GM18498 (cell line): ENCODE measurements around the gene GTF2F1.
"Not testable (repeated sequence)": the region's sequence is repeated elsewhere in the genome, so short reads cannot be mapped to it uniquely, and the experiment has no call there.

Experiments
- ATAC-seq: cut with Tn5 transposase; IDR thresholded peaks from one replicate; pipeline ENCODE4 v1.9.1; 2021; ENCODE audit warnings: mild to moderate bottlenecking, moderate library complexity; ENCODE audit not compliant: unreplicated experiment

The GTF2F1 gene

DNA sequence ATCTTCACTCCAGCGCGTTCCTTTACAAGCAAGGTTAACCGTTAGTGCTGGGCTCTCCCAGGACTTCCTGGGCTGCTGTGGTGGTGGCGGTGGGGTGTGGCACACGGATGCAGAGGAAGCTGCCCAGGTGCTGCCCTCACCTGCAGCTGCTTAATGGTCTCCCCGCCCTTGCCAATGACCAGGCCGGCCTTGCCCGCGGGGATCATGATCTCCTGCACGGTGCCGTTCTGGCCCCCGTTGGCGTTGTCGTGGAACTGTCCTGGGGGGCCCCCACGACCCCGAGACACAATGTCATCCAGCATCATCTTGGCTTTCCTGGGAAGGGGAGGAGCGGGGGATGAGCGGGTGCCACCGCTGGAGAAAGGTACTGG, 25.6 kb upstream of the GTF2F1 start:
- ATAC-seq, result no peak

DNA sequence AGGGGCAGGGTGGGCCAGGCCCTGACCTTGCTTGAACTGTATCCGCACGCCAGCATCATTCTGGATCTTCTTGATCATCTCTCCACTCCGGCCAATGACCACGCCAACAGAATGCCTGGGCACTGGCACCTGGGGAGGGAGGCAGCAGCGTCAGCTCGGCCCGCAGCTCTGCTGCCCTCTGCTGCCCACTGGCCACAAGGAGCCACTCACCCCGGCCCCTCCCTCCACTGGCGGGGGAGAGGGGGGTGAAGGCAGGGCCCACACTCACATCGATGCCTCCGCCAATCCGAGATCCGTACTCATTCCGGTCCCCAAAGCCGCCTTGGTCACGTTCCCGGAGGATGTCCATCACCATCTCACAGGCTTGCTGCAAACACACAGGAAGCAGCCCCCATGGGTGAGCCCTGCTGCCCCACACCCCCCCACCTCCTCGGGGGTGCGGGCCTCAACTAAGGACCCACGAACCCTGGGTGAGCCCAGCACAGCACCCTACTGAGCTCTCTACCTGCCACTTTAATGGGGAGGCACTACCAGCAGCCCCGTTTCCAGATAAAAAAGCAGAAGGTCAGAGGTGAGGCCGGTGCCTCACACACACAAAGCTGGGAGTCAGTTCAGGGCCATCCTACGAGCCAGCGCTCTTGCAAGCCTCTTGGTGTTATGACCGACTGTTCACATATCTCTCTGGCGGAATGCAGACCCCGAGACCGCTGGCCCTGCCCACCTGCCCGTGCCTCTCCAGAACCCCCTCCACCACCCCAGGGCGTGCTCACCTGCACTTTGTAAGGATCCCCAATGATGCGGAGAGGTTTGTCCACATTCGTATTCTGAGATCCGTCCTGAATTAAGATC, 25.0 kb upstream of the GTF2F1 start:
- ATAC-seq, result no peak

DNA sequence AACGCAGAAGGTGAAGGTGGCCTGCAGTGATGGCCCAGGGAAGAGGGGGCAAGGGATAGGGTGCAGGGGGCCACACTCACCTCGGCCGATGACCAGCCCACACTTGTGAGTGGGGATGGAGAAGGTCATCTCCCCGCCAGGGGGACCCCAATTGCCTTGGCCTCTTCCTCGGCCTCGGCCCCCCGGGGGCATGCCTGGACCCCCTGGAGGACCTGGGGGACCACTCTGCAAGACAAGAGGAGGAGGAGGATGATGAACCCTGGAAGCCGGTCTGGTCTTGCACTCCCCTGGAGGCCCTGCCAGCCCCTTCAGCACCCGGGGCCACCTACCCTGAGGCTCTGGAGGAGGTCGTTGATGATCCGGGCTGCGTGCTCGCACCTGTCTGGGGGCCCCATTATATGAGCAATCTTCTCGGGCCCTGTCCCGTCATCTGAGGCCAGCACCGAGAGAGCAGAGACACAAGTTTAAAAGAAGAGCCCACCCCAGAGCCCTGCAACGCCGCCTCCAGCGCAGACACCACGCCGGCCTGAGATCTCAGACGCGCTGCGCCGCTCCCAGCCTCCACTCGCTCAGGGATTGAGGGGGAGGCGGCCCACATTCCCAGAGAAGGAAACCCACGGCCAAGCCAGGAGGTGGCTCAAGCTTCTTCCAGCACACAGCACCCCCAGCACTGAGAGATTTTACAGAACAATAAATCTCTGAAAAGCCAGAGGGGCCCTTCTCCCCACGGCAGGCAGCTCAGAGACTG, 23.9 kb upstream of the GTF2F1 start:
- no peak for ATAC-seq

DNA sequence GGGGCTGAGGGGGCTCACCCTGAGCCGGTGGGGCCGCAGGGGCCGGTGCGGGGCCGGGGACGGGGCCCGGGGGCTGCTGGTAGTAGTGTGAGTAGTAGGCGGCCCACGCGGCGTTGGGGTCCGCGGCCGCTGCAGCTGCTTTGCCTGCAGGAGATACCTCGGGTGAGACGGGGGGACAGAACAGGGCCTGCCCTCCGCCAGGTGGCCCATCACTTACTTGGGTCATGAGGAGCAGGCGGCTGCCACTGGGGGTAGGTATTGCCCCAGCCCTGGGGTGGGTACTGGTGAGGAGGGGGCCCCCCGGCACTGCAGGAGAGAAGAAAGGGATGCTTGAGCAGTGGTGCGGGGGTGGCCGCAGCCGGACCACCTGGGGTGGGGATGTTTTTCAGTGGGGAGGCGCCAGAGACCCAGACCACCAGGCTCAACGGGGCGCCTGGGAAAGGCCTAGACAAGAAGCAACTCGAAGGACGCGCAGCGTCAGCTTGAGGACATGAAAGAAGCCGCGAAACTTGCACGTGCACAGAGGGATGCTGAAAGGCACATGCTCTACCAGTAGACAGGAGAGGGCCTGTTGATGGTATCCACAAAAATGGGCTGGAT, 22.7 kb upstream of the GTF2F1 start:
- ATAC-seq, result no peak

DNA sequence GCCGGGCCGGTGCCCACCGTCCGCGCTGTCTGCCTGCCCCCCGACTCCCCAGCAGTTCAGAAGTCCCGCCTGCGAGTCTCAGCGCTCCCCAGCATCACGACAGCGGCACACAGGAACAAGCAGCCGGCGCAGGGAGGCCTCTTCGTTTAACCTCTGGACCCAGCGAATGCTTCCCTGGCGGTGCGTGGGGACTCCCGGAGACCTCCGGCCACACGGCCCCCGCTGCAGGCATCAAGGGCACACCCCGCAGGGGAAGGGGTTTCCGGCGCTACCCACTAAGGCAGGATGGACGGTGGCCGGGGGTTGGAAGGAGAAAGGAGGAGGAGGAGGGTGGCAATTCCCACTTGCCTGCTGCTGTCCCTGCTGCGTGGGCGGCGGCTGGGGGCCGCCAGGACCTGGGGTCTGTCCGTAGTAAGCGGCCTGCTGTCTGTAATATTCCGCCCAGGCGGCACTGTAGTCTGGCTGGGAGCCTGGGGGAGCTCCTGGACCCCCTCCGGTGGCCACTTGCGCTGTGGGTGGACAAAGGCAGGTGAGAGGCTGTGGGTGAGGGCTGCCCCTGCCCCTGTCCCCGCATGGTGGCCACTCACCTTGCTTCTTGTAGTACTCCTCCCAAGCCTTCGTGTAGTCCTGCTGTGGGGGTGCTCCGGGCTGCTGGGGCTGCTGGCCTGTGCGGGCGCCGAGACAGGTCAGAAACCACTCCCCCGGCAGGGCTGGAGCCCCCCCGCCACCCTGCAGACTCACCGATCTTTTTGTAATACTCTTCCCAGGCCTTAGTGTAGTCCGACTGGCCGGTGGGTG, 22.0 kb upstream of the GTF2F1 start:
- no peak for ATAC-seq

DNA sequence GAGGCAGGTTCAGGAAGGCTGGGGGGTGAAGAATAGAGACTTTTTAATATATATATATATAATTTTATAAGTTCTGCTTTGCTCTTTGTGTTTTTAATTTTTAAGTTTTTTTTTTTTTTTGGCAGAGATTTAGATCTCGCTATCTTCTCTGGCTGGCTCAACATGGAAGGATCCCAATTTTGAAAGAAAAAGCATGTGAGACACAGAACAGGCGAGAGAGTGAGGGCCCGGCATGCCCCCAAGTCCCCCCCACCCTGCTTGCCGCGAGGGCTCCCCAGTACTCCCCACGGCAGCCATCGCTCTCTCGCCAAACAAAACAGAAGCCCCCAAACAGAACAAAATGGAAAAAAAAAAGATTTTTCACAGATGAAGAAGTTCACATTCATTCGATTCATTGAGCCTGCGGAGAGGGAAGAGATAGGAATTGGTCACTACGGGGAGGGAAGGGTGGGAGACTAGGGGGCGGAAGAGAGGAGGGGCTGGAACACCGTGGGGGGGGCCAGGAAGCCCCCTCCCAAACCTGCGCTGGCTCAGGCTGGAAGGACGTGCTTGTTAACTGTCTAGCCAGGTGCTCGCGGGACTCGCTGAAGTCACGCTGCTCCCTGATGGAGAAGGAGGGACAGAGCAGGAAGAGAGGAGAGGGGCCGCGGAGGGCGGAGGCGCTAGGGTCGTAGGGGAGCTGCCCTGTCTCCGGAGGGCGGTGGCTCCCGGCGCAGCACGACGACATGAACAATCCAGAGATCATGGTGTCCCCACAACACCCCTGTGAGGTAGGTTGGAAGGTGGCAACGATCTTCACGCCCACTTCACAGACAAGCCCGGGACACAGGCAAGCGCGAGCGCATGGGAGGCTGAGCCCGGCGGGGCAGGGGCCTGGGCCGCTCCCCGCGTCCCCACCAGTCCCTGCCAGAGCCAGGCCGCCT, 21.0 kb upstream of the GTF2F1 start:
- ATAC-seq, result no peak

DNA sequence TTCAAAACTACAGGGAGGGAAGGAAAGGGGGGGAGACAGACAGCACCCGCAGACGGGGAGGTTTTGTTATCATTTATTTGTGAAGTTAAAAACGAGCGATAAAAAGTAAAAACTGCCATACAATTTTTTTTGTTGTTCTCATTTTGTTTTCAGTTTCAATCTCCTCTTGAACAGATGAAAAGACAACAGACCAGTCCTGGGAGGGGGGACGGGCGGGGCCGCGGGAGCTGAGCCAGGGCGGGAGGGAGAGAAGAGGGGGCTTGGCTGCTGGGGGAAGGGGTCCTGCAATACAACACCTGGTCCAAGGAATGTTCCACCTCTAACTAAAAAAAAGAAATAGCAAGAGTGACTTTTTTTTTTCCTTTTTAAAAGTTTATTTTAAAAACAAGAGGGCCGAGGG, 20.3 kb upstream of the GTF2F1 start:
- no peak for ATAC-seq

DNA sequence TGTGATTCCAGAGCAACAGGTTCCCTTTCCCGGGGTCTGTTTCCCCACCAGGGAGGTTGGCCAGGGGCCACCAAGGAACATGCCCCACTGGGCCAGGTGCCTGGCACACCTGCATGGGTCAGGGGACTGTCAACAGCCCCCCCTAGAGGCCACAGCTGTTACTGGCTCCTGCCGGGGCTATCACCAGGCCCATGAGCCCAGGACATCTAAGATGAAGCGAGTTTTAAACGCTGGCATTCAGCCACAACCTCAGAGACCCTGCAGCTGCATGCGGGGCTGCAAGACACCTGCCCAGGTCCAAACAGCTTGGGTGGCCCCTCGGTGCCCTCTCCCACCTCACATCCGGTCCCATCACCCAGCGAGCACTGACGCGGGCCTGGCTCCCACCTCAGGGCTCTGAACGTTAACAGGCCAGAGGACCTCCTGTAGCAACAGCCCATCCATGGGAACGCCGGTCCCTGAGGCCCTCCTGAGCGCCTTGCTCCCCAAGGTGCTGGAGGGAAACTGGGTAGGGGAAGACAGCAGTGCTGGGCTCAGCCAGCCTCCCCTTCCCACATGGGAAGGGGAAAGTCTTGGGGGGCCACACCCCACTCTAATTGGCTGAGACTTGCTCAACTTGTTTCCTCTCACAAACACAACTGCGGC, 19.6 kb upstream of the GTF2F1 start:
- ATAC-seq, result no peak

DNA sequence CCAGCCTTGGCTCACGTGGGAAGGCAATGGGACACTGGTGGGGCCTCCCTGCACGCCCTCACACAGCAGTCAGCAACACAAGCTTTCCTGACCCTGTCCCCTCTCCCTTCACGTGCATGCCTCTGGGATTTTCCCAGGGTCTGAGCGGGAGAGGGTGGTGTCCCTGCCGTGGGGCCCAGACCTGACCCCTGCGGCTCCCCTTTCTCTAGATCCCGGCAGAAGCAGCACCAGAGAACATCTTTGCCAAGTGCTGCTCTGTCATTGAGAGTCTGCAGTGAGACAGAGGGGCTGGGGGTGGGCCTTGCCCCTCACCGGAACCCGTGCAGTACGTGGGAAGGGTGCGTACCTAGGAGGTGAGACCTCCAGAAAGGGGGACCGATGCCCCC, 19.1 kb upstream of the GTF2F1 start:
- ATAC-seq, result no peak

DNA sequence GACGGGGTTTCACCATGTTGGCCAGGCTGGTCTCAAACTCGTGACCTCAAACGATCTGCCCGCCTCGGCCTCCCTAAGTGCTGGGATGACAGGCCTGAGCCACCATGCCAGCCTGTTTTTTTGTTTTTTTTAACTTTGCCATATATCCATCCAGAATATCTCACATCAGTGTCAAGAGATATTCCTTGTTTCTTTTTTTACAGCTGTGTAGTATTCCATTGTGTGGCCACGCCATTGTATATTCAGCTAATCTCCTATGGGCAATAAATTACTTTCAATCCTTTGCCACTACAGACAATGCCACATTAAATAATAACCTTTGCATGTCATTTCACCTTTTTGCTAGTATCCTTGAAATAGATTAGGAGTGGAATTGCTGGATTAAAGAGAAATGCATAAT, 16.4 kb upstream of the GTF2F1 start:
- ATAC-seq, result no peak

DNA sequence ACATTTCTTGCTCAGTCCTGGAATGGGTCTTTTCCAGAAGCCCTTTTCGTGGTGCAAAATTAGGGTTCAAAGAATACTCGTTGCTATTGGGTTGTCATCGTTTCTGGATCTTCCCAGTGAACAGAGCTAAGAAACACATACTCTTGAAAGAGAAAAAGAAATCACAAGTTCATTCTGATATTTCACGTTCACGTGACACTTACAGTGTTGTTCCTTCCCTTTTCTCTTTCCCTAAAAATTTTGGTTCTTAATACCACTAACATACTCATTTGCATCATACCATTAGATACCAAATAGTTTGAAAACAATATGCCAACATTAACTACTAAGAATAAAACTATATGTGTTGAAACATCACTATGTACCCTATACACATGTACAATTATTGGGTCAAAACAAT, 13.4 kb upstream of the GTF2F1 start:
- no peak for ATAC-seq

DNA sequence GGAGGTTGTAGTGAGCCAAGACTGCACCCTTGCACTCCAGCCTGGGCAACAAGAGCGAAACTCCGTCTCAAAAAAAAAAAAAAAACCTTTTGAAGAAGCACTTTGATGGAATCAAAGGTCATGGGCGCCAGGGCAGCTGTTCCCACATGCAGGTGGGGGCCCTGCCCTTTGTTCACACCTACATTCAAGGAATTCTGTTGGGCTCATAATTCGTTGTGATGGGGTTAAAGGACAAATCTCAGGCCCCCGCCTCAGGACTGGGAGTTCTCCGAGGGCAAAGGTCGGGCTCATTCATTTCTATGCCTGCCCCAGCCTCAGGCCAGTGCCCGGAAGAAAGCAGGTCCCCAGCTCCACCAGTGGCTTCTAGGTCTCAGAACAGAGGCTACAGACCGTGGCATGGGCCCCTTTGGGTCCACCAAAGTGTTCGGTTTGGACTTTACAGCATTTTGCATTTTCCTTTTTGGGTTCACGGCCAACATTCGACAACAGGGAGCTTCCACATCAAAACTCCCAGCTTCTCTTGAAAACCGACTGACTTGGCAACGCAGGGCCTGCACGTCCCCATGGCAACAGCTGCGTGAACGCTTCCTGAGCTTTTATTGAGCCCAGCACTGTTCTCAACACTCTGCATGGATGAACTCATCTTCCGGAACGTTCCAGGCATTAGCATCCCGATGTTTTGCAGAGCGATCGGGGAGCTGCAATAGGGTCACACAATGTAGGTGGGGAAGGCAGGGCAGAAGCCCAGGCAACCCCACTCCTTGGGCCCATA, 10.1 kb upstream of the GTF2F1 start:
- ATAC-seq, result no peak

DNA sequence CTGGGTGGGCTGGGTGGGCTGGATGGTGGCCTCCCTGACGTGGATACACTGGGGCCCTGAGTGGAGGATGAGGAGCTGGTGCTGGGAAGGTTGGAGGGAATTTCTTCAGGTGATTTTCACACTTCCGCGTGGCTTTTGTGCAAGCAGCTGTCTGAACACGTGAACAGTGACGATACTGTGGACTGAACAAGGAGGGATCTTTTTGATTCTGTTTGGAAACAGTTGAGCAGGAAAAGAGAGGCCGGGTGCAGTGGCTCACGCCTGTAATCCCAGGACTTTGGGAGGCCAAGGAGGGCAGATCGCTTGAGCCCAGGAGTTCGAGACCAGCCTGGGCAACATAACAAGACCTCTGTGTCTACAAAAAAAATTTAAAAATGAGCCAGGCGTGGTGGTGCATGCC, 9.1 kb upstream of the GTF2F1 start:
- no peak for ATAC-seq

DNA sequence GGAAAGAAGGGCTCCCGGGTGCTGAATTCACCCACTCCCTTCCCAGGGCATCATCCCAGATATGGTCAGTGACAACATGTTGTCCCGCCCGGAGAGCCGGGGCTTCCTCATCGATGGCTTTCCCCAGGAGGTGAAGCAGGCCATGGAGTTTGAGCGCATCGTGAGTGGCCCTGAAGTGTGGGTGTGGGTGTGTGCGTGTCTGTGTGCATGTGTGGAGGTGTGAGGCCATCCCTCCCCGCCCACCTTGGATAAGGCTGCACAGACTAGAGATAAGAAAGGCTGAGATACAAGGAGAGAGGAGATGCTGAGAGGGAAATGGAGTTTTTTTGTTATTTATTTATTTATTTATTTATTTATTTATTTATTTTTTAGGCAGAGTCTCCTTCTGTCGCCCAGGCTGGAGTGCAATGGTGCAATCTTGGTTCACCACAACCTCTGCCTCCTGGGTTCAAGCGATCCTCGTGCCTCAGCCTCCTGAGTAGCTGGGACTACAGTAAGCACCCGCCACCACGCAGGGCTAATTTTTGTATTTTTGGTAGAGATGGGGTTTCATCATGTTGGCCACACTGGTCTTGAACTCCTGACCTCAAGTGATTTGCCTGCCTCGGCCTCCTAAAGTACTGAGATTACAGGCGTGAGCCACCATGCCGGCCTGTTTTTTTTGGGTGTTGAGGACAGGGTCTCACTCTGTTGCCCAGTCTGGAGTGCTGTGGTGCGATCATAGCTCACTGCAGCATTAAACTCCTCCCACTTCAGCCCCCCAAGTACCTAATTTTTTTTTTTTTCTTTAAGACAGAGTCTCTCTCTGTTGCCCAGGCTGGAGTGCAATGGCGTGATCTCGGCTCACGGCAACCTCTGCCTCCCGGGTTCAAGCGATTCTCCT, 7.3 kb upstream of the GTF2F1 start:
- not testable (repeated sequence) for ATAC-seq

DNA sequence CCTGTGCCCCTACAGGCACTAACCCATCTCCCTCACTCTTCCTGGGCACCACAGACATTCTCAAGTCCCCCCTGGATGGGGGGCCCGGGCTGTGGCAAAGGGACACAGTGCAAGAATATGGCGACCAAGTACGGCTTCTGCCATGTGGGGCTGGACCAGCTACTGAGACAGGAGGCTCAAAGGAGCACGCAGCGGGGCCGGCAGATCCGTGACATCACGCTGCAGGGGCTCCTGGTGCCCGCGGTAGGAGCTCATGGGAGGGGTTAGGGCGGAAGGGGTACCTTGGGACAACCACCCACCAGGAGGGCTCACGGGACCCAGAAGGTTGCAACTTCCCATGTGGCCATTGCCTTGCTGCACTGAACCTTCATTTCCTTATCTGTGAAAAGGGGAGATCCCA, 3.3 kb upstream of the GTF2F1 start:
- ATAC-seq, result no peak

DNA sequence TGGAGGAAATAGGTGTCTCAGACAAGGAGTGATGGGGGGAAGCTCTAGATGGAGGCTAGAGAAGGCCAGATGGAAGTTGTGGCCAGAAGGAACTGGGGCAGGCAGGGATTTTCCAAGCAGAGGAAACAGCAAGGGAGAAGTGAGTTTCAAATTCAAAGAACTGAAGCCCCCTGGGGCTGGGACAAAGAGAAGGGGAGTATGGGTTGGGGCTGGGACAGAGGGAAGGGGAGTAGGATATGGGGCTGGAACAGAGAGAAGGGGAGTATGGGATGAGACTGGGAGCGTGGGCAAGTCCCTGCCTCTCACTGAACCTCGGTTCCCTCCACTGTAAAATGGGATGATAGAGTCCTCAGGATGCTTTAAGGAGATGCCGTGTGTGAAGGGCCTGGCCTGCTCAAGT, 1.9 kb upstream of the GTF2F1 start:
- no peak for ATAC-seq

DNA sequence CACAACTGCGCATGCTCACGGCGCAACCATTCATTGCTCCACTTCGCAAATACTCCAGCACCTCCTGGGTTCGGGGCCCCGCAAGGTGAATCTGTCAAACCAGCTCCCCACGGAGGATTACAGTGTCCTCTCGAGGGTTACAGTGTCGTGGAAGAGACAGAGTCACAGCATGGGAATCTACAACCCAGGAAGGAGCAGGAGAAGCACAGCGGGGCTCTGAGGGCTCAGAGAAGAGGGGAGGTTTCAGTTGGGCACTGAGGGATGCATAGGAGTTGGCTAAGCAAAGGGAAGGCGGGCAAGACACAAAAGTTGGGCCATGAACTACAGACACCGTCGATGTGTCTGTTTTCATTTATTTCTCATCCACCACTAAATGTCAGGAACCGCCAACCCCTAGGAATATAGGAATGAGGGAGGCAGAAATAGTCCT, 1.0 kb upstream of the GTF2F1 start:
- no peak for ATAC-seq
